Inflammatory macrophage treated with lipopolysaccharide for 1 hour (primary cell): ENCODE results near the gene ARAP1.
A peak's percentile ranks its signal among the peaks of the same experiment; 100 is the strongest.

Experiments
- DNase-seq, 2 donors: peaks; one replicate each; pipeline ENCODE4 v3.0.0-alpha.2; 2020 to 2022

The ARAP1 gene

GRCh38 chr11:72702096-72702495, 50.1 kb downstream of the ARAP1 start:
- no peak for DNase-seq

- DNase-seq: no peak
Measured at GRCh38 chr11:72701466-72701865, 50.7 kb downstream of the ARAP1 start.

- DNase-seq: no peak
Measured at GRCh38 chr11:72700146-72700545, 52.1 kb downstream of the ARAP1 start.

GRCh38 chr11:72697814-72698213, 54.4 kb downstream of the ARAP1 start:
- no peak for DNase-seq

- DNase-seq: no peak
Measured at GRCh38 chr11:72696866-72697700, 55.1 kb downstream of the ARAP1 start.

GRCh38 chr11:72695354-72695753, 56.9 kb downstream of the ARAP1 start:
- DNase-seq: no peak

- DNase-seq: no peak
Measured at GRCh38 chr11:72693271-72693968, 58.8 kb downstream of the ARAP1 start.

GRCh38 chr11:72692498-72693237, 59.5 kb downstream of the ARAP1 start:
- DNase-seq: no peak

- peak in 1 of 2 donors; percentile 39 for DNase-seq
Measured at GRCh38 chr11:72690166-72690565, 62.0 kb downstream of the ARAP1 start.

- DNase-seq: no peak
Measured at GRCh38 chr11:72688929-72689328, 63.3 kb downstream of the ARAP1 start.

- DNase-seq: no peak
Measured at GRCh38 chr11:72688486-72688885, 63.7 kb downstream of the ARAP1 start.

GRCh38 chr11:72687326-72687725, 64.9 kb downstream of the ARAP1 start:
- no peak for DNase-seq

- DNase-seq: no peak
Measured at GRCh38 chr11:72686639-72687220, 65.5 kb downstream of the ARAP1 start.

GRCh38 chr11:72685560-72686480, 66.4 kb downstream of the ARAP1 start:
- DNase-seq: no peak

- DNase-seq: peak; percentile 15 to 49
Measured at GRCh38 chr11:72684236-72684912, 67.8 kb downstream of the ARAP1 start.

- peak in 1 of 2 donors; percentile 62 for DNase-seq
Measured at GRCh38 chr11:72683782-72684200, 68.4 kb downstream of the ARAP1 start.

- no peak for DNase-seq
Measured at GRCh38 chr11:72682858-72683243, 69.4 kb downstream of the ARAP1 start.

- no peak for DNase-seq
Measured at GRCh38 chr11:72682238-72682857, 69.9 kb downstream of the ARAP1 start.

GRCh38 chr11:72681226-72682153, 70.7 kb downstream of the ARAP1 start:
- DNase-seq: no peak
